ENCODE data around the gene MYO1G.

The MYO1G gene

GRCh38 chr7:44980393-44981034, 1.7 kb upstream of the MYO1G start:
- DNase-seq (ENCODE audit: low read depth) = no peak

GRCh38 chr7:44979481-44980392, 922 bp upstream of the MYO1G start:
- DNase-seq (ENCODE audit: low read depth) = no peak

- DNase-seq (ENCODE audit: low read depth) = no peak
These were observed 868 bp downstream of the MYO1G start for GRCh38 chr7:44977959-44978335.

- no peak for DNase-seq (ENCODE audit: low read depth)
These were observed 1.4 kb downstream of the MYO1G start for GRCh38 chr7:44977304-44977958.

- DNase-seq (ENCODE audit: low read depth) = no peak
These were observed 2.0 kb downstream of the MYO1G start for GRCh38 chr7:44976746-44977196.

GRCh38 chr7:44976040-44976745, 2.6 kb downstream of the MYO1G start:
- DNase-seq (ENCODE audit: low read depth) = no peak

- DNase-seq (ENCODE audit: low read depth) = no peak
These were observed 3.3 kb downstream of the MYO1G start for GRCh38 chr7:44975331-44976039.

GRCh38 chr7:44974549-44974948, 4.3 kb downstream of the MYO1G start:
- no peak for DNase-seq (ENCODE audit: low read depth)

- DNase-seq (ENCODE audit: low read depth) = no peak
These were observed 5.0 kb downstream of the MYO1G start for GRCh38 chr7:44973610-44974401.

GRCh38 chr7:44972562-44972961, 6.3 kb downstream of the MYO1G start:
- DNase-seq (ENCODE audit: low read depth) = no peak

- DNase-seq (ENCODE audit: low read depth) = no peak
These were observed 6.8 kb downstream of the MYO1G start for GRCh38 chr7:44971902-44972441.

- DNase-seq (ENCODE audit: low read depth) = no peak
These were observed 7.5 kb downstream of the MYO1G start for GRCh38 chr7:44971188-44971901.

- no peak for DNase-seq (ENCODE audit: low read depth)
These were observed 8.2 kb downstream of the MYO1G start for GRCh38 chr7:44970523-44971051.

- DNase-seq (ENCODE audit: low read depth) = no peak
These were observed 8.9 kb downstream of the MYO1G start for GRCh38 chr7:44969701-44970522.

GRCh38 chr7:44969049-44969700, 9.6 kb downstream of the MYO1G start:
- no peak for DNase-seq (ENCODE audit: low read depth)

GRCh38 chr7:44967571-44968446, 11.0 kb downstream of the MYO1G start:
- no peak for DNase-seq (ENCODE audit: low read depth)

All from iris pigment epithelial cell (primary cell).